NCI-H2171 treated with DMSO at 0.1 percent for 48 hours (cell line): ENCODE measurements around the gene NT5C.

Experiments used
- DNase-seq: peaks from one replicate; lab custom pipeline; 2025; lab: John Stamatoyannopoulos, UW

The NT5C gene

GRCh38 chr17:75091855-75092327 is 39.7 kb downstream of the NT5C start:
- no peak for DNase-seq

DNA sequence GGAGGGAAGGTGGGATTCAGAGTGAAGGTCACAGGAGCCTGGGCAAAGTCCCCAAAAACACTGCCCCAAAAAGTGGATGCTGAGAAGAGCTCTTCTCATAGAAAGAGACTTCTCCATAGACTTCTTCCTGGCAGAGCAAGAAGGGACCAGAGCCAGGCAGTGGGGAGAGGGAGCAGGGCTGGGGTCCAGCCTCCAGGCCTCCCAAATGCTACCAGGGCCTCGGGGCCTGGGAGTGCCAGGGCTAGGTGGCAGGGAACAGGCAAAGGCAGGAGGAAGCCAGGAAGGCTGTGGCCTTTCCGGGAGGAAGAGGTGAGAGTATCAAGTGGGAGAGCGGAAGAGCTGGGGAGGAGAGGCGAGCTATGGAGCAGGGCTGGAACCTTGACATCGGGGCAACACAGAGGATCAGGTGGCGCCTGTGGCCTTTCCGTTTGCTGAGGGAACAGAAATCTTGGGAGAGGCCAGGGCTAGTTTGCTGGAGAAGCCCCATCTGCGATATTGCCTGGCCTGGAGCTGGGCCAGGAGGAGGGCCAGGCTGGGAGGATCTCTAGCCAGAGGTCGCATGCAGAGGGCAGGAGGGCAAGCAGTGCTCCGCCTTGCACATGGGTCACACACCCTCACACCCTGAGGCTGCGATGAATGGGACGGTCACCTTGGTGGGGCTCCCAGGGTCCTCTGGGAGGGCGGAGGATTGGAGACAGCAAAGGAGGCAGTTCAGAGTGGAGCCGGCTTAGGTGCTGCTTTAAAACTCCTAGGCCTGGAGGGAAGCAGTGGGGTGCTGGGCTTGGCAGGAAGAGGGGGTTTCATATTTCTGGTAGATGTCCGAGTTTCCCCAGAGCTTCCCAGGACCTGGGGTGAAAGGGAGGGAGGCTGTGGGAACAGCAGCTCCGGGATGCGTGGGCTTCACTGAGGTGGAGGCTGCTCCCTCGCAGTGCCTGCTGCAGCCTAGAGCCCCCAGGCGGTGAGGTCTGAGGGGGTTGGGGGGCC is 40.4 kb downstream of the NT5C start:
- DNase-seq = peak; percentile 7

GRCh38 chr17:75088465-75089417 is 42.8 kb downstream of the NT5C start:
- DNase-seq = no peak

- no peak for DNase-seq
These were observed 43.7 kb downstream of the NT5C start, which contains the start of gene SLC16A5 for GRCh38 chr17:75087558-75088453. Gene SLC16A5, plus strand, starts transcription at chr17:75087954. Its CDS starts 5,683 bp downstream, at chr17:75093637.

- DNase-seq = no peak
These were observed 44.4 kb downstream of the NT5C start for GRCh38 chr17:75087182-75087557.

GRCh38 chr17:75086496-75087181 is 44.9 kb downstream of the NT5C start:
- DNase-seq = no peak

DNA sequence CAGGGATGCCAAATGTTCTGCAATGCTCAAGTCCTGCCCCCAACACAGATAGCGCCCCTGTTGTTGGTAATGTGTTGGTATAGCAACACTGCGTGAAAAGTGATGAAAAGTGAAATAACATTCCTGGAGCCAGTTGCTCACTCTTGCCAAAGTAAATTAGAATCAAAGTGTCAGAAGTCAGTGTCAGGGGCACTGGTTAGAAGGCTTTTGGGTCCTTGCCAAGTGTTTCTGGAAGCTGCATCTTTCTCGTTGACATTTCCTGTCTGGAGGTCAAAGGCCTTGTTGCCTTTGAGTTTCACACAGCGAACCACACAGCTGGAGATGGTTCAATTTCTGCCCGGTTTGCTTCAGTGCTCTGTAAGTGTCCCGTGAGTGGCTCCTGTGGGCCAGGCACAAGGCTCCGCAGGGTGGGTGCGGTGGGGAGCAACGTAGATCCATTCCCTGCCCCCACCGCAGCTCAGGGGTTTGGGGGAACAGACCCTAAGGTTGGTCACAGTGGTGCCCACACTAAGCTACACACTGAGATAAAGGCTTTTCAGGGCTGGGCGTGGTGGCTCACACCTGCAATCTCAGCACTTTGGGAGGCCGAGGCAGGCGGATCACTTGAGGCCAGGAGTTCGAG is 47.4 kb downstream of the NT5C start:
- no peak for DNase-seq

DNA sequence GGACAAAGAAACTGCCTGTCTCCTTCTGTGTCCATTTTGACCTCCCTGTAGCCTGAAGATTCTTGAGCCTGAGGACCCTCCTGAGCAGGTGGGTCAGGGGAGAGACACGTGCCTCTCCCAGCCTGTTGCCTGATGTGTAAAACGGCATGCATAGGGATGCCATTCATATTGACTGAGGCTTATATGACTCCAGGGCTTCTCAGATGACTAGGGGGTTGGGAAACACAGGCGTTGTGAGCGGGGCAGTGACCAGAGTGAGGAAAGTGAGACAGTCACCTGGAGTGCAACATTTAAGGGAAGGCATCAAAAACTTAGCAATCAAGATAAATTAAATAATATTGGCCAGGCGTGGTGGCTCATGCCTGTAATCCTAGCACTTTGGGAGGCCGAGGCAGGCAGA is 48.9 kb downstream of the NT5C start:
- no peak for DNase-seq

DNA sequence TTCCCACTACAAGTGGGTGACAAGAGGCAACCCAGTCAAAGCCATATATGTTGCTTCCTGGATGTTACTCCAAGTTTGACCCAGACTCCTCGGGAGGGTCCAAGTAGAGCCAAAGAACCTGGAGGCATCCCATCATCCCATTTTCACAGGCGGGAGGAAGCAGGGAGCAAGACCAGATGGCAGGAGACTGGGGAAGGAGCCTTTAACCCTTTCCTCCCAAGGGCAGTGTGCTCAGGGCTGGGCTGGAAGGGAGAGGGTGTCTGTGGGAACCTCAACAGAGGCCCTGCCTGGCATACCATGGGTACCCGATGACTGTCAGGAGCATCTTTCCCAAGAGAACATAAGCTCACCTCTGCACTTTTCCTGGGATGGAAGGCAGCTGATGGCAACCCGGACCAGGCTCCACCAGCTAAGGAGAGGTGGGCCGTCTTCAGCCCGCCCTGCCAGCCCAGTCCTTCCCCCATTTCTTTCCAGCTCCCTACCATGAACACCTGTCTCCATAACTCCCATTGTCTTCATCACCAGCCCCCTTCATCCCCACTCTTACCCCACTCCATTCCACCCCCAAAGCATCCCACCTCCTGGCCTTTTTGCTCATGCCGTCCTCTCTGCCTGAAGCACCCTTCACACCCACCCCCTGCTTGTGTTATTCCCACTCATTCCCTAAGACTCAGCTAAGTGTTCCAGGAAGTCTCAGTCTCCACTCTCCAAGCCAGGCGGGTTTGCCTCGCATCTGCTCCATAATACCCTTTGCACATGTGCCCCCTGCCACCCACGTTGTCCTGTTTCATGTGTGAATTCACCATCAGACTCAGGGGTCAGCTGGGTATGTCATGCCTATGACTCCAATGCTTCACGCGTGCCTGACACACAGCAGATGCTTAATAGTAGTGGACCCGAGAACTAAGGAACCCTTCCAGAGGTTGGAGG is 49.7 kb downstream of the NT5C start:
- peak; percentile 24 for DNase-seq
